ENCODE results near the gene P2RX4.
A peak's percentile ranks its signal among the peaks of the same experiment; 100 is the strongest.
"Not testable (repeated sequence)": the region's sequence is repeated elsewhere in the genome, so short reads cannot be mapped to it uniquely, and the experiment has no call there.

P2RX4 gene

GRCh38 chr12:121209624-121210572 is at the start of gene P2RX4:
Gene P2RX4, plus strand, starts transcription at chr12:121210129. Its CDS starts 36 bp downstream, at chr12:121210165.
- H3K4me3 ChIP-seq (ENCODE audit: low read depth, low read length) = peak within 1 kb of the TSS; percentile 64
- peak; percentile 36 for DNase-seq (ENCODE audit: low read depth)

GRCh38 chr12:121162384-121162783 is 47.5 kb upstream of the P2RX4 start:
- no peak overlapping the region for H3K4me3 ChIP-seq (ENCODE audit: low read depth, low read length)
- DNase-seq (ENCODE audit: low read depth) = no peak

GRCh38 chr12:121162985-121163384 is 46.9 kb upstream of the P2RX4 start:
- no peak for DNase-seq (ENCODE audit: low read depth)
- no peak overlapping the region for H3K4me3 ChIP-seq (ENCODE audit: low read depth, low read length)

GRCh38 chr12:121164839-121165238 is 45.1 kb upstream of the P2RX4 start:
- not testable (repeated sequence) for DNase-seq (ENCODE audit: low read depth); H3K4me3 ChIP-seq (ENCODE audit: low read depth, low read length)

- no peak for DNase-seq (ENCODE audit: low read depth)
- H3K4me3 ChIP-seq (ENCODE audit: low read depth, low read length) = no peak overlapping the region
Measured at GRCh38 chr12:121165316-121165715, 44.6 kb upstream of the P2RX4 start.

- no peak for DNase-seq (ENCODE audit: low read depth)
- no peak overlapping the region for H3K4me3 ChIP-seq (ENCODE audit: low read depth, low read length)
Measured at GRCh38 chr12:121166356-121166755, 43.6 kb upstream of the P2RX4 start.

- DNase-seq (ENCODE audit: low read depth) = no peak
- H3K4me3 ChIP-seq (ENCODE audit: low read depth, low read length) = no peak overlapping the region
Measured at GRCh38 chr12:121167232-121167820, 42.6 kb upstream of the P2RX4 start.

- no peak overlapping the region for H3K4me3 ChIP-seq (ENCODE audit: low read depth, low read length)
- DNase-seq (ENCODE audit: low read depth) = no peak
Measured at GRCh38 chr12:121167951-121168350, 42.0 kb upstream of the P2RX4 start.

- H3K4me3 ChIP-seq (ENCODE audit: low read depth, low read length) = no peak overlapping the region
- no peak for DNase-seq (ENCODE audit: low read depth)
Measured at GRCh38 chr12:121170151-121170550, 39.8 kb upstream of the P2RX4 start.

- DNase-seq (ENCODE audit: low read depth) = no peak
- H3K4me3 ChIP-seq (ENCODE audit: low read depth, low read length) = no peak overlapping the region
Measured at GRCh38 chr12:121170611-121171260, 39.2 kb upstream of the P2RX4 start.

- no peak for DNase-seq (ENCODE audit: low read depth)
- no peak overlapping the region for H3K4me3 ChIP-seq (ENCODE audit: low read depth, low read length)
Measured at GRCh38 chr12:121172145-121172544, 37.8 kb upstream of the P2RX4 start.

- DNase-seq (ENCODE audit: low read depth) = no peak
- H3K4me3 ChIP-seq (ENCODE audit: low read depth, low read length) = no peak overlapping the region
Measured at GRCh38 chr12:121175383-121176119, 34.4 kb upstream of the P2RX4 start.

- no peak for DNase-seq (ENCODE audit: low read depth)
Measured at GRCh38 chr12:121176826-121177529, 33.0 kb upstream of the P2RX4 start.

GRCh38 chr12:121181181-121181580 is 28.7 kb upstream of the P2RX4 start:
- DNase-seq (ENCODE audit: low read depth) = peak; percentile 8
- no peak overlapping the region for H3K4me3 ChIP-seq (ENCODE audit: low read depth, low read length)

More at GRCh38 chr12:121176826-121177529, 33.0 kb upstream of the P2RX4 start:
- no peak overlapping the region for H3K4me3 ChIP-seq (ENCODE audit: low read depth, low read length)

- no peak for DNase-seq (ENCODE audit: low read depth)
- H3K4me3 ChIP-seq (ENCODE audit: low read depth, low read length) = no peak overlapping the region
Measured at GRCh38 chr12:121182222-121182893, 27.6 kb upstream of the P2RX4 start.

- H3K4me3 ChIP-seq (ENCODE audit: low read depth, low read length) = no peak overlapping the region
- DNase-seq (ENCODE audit: low read depth) = no peak
Measured at GRCh38 chr12:121184425-121184824, 25.5 kb upstream of the P2RX4 start.

GRCh38 chr12:121184984-121185889 is 24.7 kb upstream of the P2RX4 start:
- DNase-seq (ENCODE audit: low read depth) = no peak
- no peak overlapping the region for H3K4me3 ChIP-seq (ENCODE audit: low read depth, low read length)

All from skeletal muscle cell (primary cell).